Activated T-cell treated with anti-CD3 and anti-CD28 coated beads for 1 hour (primary cell): ENCODE data around the gene CPNE9.

Experiments
- DNase-seq: peaks from one replicate; pipeline ENCODE4 v3.0.0-alpha.2; 2020; ENCODE audit warnings: low read depth

Gene CPNE9, protein sequence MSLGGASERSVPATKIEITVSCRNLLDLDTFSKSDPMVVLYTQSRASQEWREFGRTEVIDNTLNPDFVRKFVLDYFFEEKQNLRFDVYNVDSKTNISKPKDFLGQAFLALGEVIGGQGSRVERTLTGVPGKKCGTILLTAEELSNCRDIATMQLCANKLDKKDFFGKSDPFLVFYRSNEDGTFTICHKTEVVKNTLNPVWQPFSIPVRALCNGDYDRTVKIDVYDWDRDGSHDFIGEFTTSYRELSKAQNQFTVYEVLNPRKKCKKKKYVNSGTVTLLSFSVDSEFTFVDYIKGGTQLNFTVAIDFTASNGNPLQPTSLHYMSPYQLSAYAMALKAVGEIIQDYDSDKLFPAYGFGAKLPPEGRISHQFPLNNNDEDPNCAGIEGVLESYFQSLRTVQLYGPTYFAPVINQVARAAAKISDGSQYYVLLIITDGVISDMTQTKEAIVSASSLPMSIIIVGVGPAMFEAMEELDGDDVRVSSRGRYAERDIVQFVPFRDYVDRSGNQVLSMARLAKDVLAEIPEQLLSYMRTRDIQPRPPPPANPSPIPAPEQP

GRCh38 chr3:9703736-9704346, at the start of gene CPNE9:
TSS of gene CPNE9 (plus strand) at chr3:9703833. CDS start at chr3:9703997, 164 bp downstream.
- no peak for DNase-seq

GRCh38 chr3:9659849-9660248, 43.8 kb upstream of the CPNE9 start:
- DNase-seq: no peak

- no peak for DNase-seq
Measured at GRCh38 chr3:9660972-9661371, 42.7 kb upstream of the CPNE9 start.

DNA sequence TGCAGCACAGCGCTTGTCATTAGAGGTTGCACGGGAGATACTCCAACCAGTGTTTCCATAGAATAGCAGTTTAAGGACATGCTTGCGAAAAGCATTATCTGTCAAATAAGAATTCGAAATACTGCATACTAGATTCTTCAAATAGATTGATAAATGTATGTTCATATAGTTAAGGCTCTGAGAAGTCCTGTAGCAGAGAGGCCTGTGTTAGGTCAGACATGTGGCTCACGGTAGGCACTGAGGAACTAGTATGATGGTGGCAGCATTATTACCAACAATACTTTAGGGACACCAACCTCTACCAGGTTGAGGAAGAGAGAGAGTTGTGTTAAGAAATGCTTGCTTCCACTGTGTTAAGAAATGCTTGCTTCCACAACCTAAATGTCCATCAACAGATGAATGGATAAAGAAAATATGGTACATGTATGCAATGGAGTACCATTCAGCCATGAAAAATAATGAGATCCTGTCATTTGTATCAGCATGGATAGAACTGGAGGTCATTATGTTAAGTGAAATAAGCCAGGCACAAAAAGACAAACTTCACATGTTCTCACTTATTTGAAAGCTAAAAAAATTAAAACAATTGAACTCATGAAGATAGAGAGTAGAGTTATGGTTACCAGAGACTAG, 39.4 kb upstream of the CPNE9 start:
- DNase-seq: no peak

DNA sequence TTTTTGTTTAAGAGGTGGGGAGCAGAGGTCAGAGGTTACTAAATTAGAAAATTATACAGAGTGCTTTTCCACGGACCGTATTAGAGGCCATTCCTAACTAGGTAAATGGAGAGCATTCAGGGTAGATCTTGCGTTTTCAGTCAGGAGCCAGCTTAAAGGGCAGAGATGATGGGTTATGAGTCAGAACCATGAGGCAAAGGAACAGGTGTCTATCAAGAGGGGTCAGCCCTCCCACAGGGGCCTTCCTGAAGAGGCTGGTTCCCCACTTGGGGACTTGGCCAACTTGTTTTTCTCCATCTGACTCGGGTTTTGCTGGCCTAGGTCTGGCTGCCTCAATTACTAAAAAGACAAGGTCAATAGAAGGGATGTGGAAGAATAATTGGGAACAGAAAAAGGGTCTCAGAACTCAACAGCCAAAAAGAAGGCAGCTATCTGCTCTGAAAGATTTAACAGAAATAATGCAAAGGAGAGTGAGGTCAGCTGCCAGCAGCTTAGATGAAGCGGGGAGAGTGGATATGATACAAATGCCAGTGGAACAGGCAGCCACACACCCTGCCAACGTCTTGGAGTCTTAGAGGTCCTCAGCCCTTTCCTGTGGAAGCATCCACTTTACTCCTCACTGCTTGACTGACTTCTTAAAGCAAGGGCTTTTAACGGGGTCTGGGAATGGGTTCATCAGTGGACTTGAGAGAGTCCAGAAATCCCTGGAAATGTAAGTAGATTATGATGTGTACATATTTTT, 36.8 kb upstream of the CPNE9 start:
- DNase-seq: no peak

DNA sequence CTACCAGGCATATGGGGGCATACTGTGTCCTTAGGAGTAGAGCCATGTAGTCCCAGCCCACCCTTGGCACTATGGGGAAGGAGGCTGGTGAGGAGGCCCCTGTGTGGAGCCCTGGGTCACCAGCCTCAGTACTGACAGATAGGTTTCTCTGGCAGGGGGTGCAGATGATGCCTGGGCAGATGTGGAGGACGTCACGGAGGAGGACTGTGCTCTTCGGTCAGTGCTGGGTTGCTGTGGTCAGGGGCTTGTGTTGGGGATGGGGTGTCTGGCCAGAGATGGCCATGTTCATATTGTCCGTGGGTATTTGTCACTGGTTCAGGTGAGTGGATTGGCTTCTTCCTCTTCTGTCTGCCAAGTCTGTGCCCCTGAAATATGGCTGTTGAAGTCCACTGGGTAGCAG, 34.4 kb upstream of the CPNE9 start:
- DNase-seq: no peak

DNA sequence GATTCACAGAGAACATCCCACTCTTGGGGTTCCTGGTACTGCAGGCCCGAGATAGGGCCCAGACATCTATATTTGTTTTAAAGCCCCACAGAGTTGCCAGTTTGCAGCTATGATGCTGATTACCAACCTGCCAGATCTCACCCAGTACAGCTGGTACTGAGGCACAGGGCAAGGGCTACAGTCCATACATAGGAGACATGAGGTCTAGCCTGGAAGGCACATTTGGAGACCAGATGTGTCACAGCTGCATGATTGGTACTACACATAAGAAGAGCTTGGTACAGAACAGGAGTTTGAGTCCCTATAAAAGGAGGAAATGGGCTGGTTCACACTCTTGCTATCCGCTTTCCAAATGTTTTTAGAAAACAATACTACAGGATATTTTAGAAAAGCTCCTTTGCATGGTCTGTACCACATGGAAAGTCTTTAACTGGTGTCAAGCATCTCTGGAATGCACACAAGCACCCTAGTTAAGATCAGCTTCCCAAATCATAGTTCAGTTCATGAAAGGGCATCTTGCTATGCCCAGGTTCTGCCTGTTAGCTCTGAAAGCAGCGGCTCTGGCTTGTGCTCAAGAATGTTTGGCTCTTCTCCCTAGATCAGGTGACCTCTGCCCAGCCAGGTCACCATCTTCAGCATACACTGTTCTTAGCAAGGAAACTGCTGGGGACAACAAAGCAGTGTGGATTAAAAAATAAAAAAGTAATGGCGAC, 33.8 kb upstream of the CPNE9 start:
- DNase-seq: no peak

- DNase-seq: no peak
Measured at GRCh38 chr3:9673082-9673481, 30.6 kb upstream of the CPNE9 start.

DNA sequence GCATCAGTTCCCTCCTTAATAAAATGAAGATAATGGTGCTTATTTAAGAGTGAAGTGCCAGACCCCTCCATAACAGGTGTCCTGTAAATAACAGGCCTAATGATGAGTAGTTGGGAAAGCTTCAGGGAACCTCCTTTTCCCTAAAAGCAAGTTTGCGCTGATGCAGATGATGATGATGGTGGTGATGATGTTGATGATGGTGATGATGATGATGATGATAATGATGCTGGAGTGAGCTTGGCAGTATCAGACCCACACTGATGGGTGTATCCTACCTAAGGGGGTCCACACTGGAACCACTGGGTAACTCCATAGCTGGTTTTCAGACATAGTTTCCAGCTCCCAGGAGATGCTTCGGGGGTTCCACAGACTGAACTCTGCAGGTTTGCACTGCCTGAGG, 29.9 kb upstream of the CPNE9 start:
- no peak for DNase-seq

DNA sequence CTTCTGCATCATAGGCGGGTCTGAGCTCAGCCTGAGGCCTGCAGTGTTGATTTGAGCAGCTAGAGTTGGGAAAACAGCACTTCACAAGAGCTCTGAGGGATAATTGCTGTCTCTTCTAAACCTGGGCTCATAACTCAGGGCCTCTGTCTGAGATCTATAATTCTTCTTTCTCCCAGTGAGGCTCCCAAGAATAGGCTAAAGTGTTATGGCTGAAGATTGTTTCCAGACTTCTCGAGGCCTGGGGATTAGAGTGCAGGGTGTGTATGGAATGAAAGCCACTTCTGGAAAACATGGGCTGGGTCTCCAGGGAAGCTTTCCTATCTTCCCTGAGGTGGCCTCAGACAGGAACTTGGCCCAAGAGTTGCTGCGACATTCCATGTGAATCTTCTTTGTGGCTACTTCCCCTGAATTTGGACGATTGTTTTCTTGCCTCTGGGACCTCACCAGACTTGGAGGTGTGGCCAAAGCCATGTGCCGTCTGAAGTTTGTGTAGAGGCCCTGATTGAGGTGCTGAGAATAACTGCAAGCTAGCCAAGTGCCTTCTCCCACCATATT, 27.8 kb upstream of the CPNE9 start:
- no peak for DNase-seq

DNA sequence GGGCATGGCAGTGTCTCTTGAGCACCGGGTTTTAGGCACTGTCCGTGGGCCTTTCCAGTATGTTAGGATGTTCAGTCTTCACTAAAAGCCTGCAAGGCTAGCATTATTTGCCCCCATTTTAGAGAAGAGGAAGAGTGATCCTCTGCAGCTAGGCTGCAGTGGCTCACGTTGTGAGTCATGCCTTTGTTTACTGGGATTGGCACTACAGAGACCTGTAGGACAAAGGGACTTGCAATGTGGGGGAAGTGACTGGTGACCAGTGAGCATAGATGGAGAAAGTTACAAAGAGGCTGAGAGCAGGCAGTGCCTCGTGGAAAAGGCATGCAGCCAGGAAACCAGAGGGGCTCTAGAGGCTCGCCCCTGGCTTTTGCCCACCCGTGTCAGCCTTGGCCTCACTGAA, 26.8 kb upstream of the CPNE9 start:
- DNase-seq: no peak

- no peak for DNase-seq
Measured at GRCh38 chr3:9678493-9678892, 25.1 kb upstream of the CPNE9 start.

- no peak for DNase-seq
Measured at GRCh38 chr3:9679476-9680080, 24.1 kb upstream of the CPNE9 start.

- DNase-seq: no peak
Measured at GRCh38 chr3:9681011-9681722, 22.5 kb upstream of the CPNE9 start.

GRCh38 chr3:9681723-9682081, 21.9 kb upstream of the CPNE9 start:
- no peak for DNase-seq

DNA sequence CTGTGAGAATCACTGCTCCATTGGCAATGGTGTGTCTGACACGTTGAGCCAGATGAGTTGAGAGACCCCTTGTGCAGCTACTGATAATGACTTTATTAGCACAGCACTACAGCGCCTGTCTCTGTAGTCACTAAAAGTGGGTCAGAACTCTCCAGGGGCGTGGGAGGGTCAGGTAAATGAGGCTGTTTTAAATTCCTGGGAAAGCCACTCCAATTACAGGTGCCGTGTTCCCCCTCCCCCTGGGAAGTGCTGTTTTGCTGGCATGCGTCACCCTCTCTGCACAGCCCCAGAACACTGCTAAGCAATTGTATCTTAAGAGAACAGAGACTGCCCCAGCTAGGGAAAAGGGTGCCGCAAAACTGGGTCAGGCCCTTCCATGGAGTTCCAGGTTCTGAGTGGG, 21.5 kb upstream of the CPNE9 start:
- no peak for DNase-seq

DNA sequence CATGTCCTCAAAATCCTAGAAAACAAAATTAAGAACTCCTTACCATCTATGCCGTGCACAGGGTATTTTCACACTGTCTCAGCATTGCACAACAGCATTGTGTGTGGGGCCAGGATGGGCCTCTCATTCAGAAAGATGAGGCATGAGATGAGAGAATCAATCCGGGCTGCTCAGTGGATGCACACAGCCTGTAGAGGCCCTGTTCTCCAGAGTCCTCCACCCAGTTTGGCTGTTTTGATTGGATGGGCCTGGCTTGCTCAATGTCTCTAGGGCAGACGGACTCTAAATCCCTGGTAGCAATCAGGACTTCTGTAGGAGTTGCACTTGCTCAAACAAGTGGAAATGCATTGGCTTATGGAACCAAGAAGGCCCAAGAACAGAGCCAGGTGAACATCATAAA, 20.2 kb upstream of the CPNE9 start:
- no peak for DNase-seq

DNA sequence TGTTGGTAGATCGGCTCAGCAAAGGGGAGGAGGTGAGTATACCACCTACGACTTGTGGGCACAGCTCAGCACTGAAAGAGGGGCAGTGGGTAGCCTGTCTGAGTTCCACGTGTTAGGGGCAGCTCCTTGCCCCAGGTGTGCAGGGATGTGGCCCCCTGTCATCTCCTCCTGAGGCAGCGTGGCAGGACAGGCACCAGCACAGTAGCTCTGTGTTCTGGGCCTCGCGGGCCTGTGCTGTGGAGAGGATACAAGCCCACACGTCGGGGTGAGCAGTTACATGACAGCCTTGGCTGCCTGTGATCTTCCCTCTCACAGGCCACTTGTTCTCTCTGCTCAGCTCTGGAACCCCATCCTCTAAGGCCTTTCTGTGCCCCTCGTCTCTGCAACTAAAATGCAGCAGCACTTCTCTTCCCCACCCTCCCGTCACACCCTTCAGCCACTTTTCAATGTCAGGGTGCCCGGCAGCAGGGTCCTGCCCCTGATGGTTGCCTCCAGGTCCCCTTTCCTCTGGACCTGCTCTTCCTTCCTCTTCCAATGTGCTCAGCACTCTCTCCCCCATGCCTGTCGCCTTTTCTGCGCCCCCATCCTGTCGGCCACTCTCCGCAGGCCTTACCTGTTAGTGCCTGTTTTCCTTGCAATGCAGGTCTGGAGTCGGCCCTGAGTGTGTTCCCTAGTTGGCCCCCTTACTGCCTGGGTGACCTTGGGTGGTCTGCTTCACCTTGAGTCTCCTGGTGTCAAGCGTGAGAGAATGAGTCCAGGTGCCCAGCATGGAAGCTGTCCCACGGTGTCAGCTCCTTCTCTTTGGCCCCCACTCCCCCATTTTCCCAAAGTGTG, 18.2 kb upstream of the CPNE9 start:
- no peak for DNase-seq

GRCh38 chr3:9686050-9686550, 17.5 kb upstream of the CPNE9 start:
- no peak for DNase-seq
